Measurements from ENCODE around the gene PHYKPL. TPM values are rescaled to one million over a fixed set of nuclear protein-coding genes. Genes with fewer than 3 reads are reported as not detected.

The PHYKPL gene
- total and polyA plus RNA-seq, 2 of the 13 experiments (the other 11 are each of a cell fraction or from before 2014, with no cell fraction given): 18.0 to 78.6 TPM

DNA sequence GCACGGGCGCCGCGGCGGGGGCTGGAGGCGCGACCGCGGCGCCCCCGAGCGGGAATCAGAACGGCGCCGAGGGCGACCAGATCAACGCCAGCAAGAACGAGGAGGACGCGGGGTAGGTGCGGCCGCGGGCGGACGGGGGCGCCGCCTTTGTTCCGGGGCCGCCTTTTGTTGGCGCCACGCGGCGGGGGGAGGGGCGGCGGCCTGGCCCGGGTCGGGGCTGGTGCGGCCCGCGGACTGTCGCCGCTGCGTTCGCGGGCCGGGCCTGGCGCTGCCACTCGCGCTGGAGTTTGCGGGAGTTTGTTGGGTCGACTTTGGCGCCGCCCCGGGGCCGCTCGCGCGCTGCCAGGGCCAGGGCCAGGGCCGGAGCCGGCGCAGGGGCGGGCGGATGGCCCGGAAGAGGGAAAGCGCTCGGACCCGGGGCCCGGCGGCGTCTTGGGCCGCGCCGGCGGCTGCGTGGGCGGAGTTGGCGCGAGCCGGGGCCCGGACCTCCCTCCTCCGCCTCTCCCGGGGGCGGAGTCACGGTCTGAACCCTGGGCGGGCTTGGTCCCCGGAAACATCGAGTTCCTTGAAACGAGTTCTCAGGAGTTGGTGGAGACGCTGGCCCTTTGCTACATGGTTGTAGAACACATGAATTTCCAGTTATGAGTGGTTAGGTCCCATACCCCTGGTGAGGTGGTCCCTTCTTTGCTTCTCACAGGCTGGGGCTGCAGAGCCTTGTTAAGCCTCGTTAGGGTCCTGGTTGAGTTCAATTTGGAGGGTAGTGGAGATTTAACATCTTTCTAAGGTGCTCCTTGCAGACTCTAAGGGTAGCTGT lies 27.5 kb downstream of the PHYKPL start (continued):
- TF ChIP-seq, protein P1, sequence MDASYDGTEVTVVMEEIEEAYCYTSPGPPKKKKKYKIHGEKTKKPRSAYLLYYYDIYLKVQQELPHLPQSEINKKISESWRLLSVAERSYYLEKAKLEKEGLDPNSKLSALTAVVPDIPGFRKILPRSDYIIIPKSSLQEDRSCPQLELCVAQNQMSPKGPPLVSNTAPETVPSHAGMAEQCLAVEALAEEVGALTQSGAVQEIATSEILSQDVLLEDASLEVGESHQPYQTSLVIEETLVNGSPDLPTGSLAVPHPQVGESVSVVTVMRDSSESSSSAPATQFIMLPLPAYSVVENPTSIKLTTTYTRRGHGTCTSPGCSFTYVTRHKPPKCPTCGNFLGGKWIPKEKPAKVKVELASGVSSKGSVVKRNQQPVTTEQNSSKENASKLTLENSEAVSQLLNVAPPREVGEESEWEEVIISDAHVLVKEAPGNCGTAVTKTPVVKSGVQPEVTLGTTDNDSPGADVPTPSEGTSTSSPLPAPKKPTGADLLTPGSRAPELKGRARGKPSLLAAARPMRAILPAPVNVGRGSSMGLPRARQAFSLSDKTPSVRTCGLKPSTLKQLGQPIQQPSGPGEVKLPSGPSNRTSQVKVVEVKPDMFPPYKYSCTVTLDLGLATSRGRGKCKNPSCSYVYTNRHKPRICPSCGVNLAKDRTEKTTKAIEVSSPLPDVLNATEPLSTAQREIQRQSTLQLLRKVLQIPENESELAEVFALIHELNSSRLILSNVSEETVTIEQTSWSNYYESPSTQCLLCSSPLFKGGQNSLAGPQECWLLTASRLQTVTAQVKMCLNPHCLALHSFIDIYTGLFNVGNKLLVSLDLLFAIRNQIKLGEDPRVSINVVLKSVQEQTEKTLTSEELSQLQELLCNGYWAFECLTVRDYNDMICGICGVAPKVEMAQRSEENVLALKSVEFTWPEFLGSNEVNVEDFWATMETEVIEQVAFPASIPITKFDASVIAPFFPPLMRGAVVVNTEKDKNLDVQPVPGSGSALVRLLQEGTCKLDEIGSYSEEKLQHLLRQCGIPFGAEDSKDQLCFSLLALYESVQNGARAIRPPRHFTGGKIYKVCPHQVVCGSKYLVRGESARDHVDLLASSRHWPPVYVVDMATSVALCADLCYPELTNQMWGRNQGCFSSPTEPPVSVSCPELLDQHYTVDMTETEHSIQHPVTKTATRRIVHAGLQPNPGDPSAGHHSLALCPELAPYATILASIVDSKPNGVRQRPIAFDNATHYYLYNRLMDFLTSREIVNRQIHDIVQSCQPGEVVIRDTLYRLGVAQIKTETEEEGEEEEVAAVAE (CRISPR knock-in tag; IDR thresholded peaks at IDR 0.05; ENCODE audit: borderline replicate concordance): peak; percentile 89
- peak; percentile 29; the same call in 1 of the 2 replicates for TF ChIP-seq RAD21 (CRISPR knock-in tag; IDR thresholded peaks at IDR 0.05)
- TF ChIP-seq CCAR2 (optimal IDR thresholded peaks at IDR 0.05; ENCODE audit: low read depth, low read length): no peak
- no peak for TF ChIP-seq MED8 (CRISPR knock-in tag; IDR thresholded peaks at IDR 0.05; ENCODE audit: insufficient replicate concordance)
- TF ChIP-seq KDM3A (CRISPR knock-in tag; IDR thresholded peaks at IDR 0.05; ENCODE audit: low read depth): no peak
- no peak for TF ChIP-seq ZFP62 (CRISPR knock-in tag; IDR thresholded peaks at IDR 0.05)
- TF ChIP-seq HOXA5 (CRISPR knock-in tag; IDR thresholded peaks at IDR 0.05): no peak
- TF ChIP-seq, protein P2, sequence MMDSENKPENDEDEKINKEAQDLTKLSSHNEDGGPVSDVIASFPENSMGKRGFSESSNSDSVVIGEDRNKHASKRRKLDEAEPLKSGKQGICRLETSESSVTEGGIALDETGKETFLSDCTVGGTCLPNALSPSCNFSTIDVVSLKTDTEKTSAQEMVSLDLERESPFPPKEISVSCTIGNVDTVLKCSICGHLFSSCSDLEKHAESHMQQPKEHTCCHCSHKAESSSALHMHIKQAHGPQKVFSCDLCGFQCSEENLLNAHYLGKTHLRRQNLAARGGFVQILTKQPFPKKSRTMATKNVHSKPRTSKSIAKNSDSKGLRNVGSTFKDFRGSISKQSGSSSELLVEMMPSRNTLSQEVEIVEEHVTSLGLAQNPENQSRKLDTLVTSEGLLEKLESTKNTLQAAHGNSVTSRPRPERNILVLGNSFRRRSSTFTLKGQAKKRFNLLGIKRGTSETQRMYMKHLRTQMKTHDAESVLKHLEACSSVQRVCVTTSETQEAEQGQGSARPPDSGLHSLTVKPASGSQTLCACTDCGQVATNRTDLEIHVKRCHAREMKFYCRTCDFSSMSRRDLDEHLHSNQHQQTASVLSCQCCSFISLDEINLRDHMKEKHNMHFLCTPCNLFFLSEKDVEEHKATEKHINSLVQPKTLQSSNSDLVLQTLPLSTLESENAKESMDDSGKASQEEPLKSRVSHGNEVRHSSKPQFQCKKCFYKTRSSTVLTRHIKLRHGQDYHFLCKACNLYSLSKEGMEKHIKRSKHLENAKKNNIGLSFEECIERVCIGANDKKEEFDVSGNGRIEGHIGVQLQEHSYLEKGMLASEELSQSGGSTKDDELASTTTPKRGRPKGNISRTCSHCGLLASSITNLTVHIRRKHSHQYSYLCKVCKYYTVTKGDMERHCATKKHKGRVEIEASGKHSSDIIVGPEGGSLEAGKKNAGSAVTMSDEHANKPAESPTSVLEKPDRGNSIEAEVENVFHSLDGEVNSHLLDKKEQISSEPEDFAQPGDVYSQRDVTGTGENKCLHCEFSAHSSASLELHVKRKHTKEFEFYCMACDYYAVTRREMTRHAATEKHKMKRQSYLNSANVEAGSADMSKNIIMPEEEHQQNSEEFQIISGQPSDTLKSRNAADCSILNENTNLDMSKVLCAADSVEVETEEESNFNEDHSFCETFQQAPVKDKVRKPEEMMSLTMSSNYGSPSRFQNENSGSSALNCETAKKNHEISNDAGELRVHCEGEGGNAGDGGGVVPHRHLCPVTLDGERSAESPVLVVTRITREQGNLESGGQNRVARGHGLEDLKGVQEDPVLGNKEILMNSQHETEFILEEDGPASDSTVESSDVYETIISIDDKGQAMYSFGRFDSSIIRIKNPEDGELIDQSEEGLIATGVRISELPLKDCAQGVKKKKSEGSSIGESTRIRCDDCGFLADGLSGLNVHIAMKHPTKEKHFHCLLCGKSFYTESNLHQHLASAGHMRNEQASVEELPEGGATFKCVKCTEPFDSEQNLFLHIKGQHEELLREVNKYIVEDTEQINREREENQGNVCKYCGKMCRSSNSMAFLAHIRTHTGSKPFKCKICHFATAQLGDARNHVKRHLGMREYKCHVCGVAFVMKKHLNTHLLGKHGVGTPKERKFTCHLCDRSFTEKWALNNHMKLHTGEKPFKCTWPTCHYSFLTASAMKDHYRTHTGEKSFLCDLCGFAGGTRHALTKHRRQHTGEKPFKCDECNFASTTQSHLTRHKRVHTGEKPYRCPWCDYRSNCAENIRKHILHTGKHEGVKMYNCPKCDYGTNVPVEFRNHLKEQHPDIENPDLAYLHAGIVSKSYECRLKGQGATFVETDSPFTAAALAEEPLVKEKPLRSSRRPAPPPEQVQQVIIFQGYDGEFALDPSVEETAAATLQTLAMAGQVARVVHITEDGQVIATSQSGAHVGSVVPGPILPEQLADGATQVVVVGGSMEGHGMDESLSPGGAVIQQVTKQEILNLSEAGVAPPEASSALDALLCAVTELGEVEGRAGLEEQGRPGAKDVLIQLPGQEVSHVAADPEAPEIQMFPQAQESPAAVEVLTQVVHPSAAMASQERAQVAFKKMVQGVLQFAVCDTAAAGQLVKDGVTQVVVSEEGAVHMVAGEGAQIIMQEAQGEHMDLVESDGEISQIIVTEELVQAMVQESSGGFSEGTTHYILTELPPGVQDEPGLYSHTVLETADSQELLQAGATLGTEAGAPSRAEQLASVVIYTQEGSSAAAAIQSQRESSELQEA (CRISPR knock-in tag; IDR thresholded peaks at IDR 0.05; ENCODE audit: not compliant biosample characterization): no peak
- 0 out of 2 replicates have a peak, but pooled peaks have one; percentile 41 for TF ChIP-seq POLR2G (IDR thresholded peaks at IDR 0.05; ENCODE audit: low read depth, low read length)
- no peak for TF ChIP-seq ZNF10 (CRISPR knock-in tag; IDR thresholded peaks at IDR 0.05; ENCODE audit: borderline replicate concordance, low read depth)
- TF ChIP-seq, protein P3, sequence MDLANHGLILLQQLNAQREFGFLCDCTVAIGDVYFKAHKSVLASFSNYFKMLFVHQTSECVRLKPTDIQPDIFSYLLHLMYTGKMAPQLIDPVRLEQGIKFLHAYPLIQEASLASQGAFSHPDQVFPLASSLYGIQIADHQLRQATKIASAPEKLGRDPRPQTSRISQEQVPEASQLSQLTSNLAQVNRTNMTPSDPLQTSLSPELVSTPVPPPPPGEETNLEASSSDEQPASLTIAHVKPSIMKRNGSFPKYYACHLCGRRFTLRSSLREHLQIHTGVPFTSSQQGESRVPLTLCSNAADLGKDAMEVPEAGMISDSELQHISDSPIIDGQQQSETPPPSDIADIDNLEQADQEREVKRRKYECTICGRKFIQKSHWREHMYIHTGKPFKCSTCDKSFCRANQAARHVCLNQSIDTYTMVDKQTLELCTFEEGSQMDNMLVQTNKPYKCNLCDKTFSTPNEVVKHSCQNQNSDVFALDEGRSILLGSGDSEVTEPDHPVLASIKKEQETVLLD (CRISPR knock-in tag; IDR thresholded peaks at IDR 0.05; ENCODE audit: low read depth): peak; percentile 21; the same call in 1 of the 2 replicates
- no peak for TF ChIP-seq SMC3 (IDR thresholded peaks at IDR 0.05; ENCODE audit: low read length)
- TF ChIP-seq SP140L (CRISPR knock-in tag; IDR thresholded peaks at IDR 0.05; ENCODE audit: borderline replicate concordance): no peak
- TF ChIP-seq PPARG (CRISPR knock-in tag; conservative IDR thresholded peaks at IDR 0.05): no peak
- TF ChIP-seq HNRNPLL (IDR thresholded peaks at IDR 0.05; ENCODE audit: low read depth, low read length, poor library complexity, severe bottlenecking): peak; percentile 41
